B cell (primary cell): ENCODE measurements around the gene FRMPD4. TPM values are rescaled to one million over a fixed set of nuclear protein-coding genes. Genes with fewer than 3 reads are reported as not detected.
"Not testable (repeated sequence)": the region's sequence is repeated elsewhere in the genome, so short reads cannot be mapped to it uniquely, and the experiment has no call there.

Experiments
- ATAC-seq: fragments of 200-7000 bp; cut with Tn5 transposase; one replicate; pipeline ENCODE4 v1.10.0; 2021; ENCODE audit warnings: low read depth, mild to moderate bottlenecking, moderate number of reproducible peaks, moderate library complexity
- CTCF ChIA-PET: fragments of 350-600 bp; sonication (Branson Sonifier 250); formaldehyde crosslinking; loops from one replicate; lab custom pipeline; 2021; ENCODE audit warnings: antibody characterized with exemption, inconsistent platforms; lab: Charles Lee
- POLR2A ChIA-PET: fragments of 350-600 bp; sonication (Branson Sonifier 250); formaldehyde crosslinking; loops from one replicate; lab custom pipeline; 2021; ENCODE audit warnings: antibody characterized with exemption; lab: Charles Lee
- DNase-seq: peaks from one replicate; pipeline ENCODE4 v3.0.0; 2013
- H2AFZ ChIP-seq: 2 replicates; pipeline ENCODE4 v1.6.1; 2012; ENCODE audit warnings: mild to moderate bottlenecking, low read depth, low read length; ENCODE audit not compliant: insufficient read depth, poor library complexity, severe bottlenecking
- H3K27ac ChIP-seq, 2 donors: 1 replicate in 1 of 2; 2 replicates in 1 of 2; pipeline ENCODE4 v1.5.1; 2012 to 2013; ENCODE audit warnings: low read length in 2 of 2, mild to moderate bottlenecking in 2 of 2, moderate library complexity in 1 of 2
- H3K27me3 ChIP-seq, 4 experiments: fragments of 200-600 bp in 1 of 4; sonication (generic) in 1 of 4; replicated peaks in 1 of 4; 1 replicate in 2 of 4; 2 replicates in 2 of 4; pipeline versions ENCODE4 v1.6.1 to v1.7.0; 2013 to 2016; ENCODE audit warnings: low read length in 3 of 4, mild to moderate bottlenecking in 2 of 4, mixed read lengths in 1 of 4, moderate library complexity in 1 of 4; ENCODE audit not compliant: insufficient read depth in 4 of 4, control insufficient read depth in 3 of 4; ENCODE audit errors: control extremely low read depth in 1 of 4
- H3K36me3 ChIP-seq, 2 experiments: replicated peaks in 1 of 2; 1 replicate in 1 of 2; 2 replicates in 1 of 2; pipeline versions ENCODE4 v1.6.1 to v1.7.1; 2013; ENCODE audit warnings: low read length in 1 of 2; ENCODE audit not compliant: insufficient read depth in 2 of 2, control insufficient read depth in 1 of 2; ENCODE audit errors: control extremely low read depth in 1 of 2, extremely low read depth in 1 of 2
- H3K4me1 ChIP-seq, 2 donors: fragments of 200-600 bp in 1 of 2; sonication (generic) in 1 of 2; 1 replicate in 1 of 2; 2 replicates in 1 of 2; pipeline versions ENCODE4 v1.5.1 to v1.6.1; 2013 to 2017; ENCODE audit warnings: low read length in 2 of 2; ENCODE audit not compliant: control insufficient read depth in 2 of 2, insufficient read depth in 2 of 2
- H3K4me2 ChIP-seq: replicated peaks from 2 replicates; pipeline ENCODE3; 2012; ENCODE audit warnings: mild to moderate bottlenecking, low read depth, low read length; ENCODE audit not compliant: poor library complexity, severe bottlenecking
- H3K4me3 ChIP-seq, 5 experiments: fragments of 200-600 bp in 1 of 5; sonication (generic) in 1 of 5; 1 replicate in 3 of 5; 2 replicates in 2 of 5; pipeline versions ENCODE4 v1.5.1 to v1.7.0; 2011 to 2016; ENCODE audit warnings: low read length in 4 of 5, mild to moderate bottlenecking in 4 of 5, low read depth in 2 of 5, control low read depth in 1 of 5, moderate library complexity in 1 of 5; ENCODE audit not compliant: insufficient read depth in 1 of 5; ENCODE audit errors: control extremely low read depth in 1 of 5, extremely low read depth in 1 of 5
- H3K79me2 ChIP-seq: fragments of 200-600 bp; sonication (generic); one replicate; pipeline ENCODE4 v1.6.0; 2016; ENCODE audit warnings: low read length; ENCODE audit not compliant: control insufficient read depth, insufficient read depth
- H3K9ac ChIP-seq: fragments of 200-600 bp; sonication (generic); 2 replicates; pipeline ENCODE4 v1.6.1; 2017; ENCODE audit warnings: mild to moderate bottlenecking, low read length, moderate library complexity
- H3K9me3 ChIP-seq, 3 donors: one replicate each; pipeline versions ENCODE4 v1.6.1 to v1.7.1; 2013; ENCODE audit warnings: low read length in 2 of 3; ENCODE audit not compliant: control insufficient read depth in 2 of 3, insufficient read depth in 1 of 3; ENCODE audit errors: control extremely low read depth in 1 of 3
- H4K20me1 ChIP-seq: 2 replicates; pipeline ENCODE4 v1.6.0; 2012; ENCODE audit warnings: mild to moderate bottlenecking, low read length; ENCODE audit not compliant: insufficient read depth, control insufficient read depth, poor library complexity, severe bottlenecking
- H3K27ac Mint-ChIP-seq: one replicate; pipeline ENCODE4 v1.8.0; 2021; ENCODE audit warnings: mixed read lengths
- H3K27me3 Mint-ChIP-seq: one replicate; pipeline ENCODE4 v1.8.0; 2021; ENCODE audit warnings: mixed read lengths
- H3K4me1 Mint-ChIP-seq: one replicate; pipeline ENCODE4 v1.8.0; 2021; ENCODE audit warnings: mixed read lengths
- H3K4me3 Mint-ChIP-seq: one replicate; pipeline ENCODE4 v1.8.0; 2021; ENCODE audit warnings: mixed read lengths
- H3K9me3 Mint-ChIP-seq: one replicate; pipeline ENCODE4 v1.8.0; 2022; ENCODE audit warnings: mixed read lengths; ENCODE audit not compliant: insufficient read depth
- CTCF ChIP-seq: fragments of 200-600 bp; IDR thresholded peaks from one replicate; pipeline ENCODE4 v1.8.0; 2022; ENCODE audit warnings: antibody characterized with exemption, mild to moderate bottlenecking
- EZH2 ChIP-seq: IDR thresholded peaks from 2 replicates; pipeline ENCODE4 v1.6.1; 2012; ENCODE audit warnings: borderline replicate concordance, low read depth, mild to moderate bottlenecking, moderate library complexity, low read length; ENCODE audit not compliant: insufficient read depth, poor library complexity, severe bottlenecking
- WGBS: methylation state at CpG from one replicate; pipeline ENCODE4 v1.1.5; 2013; ENCODE audit warnings: missing lambda C conversion rate; ENCODE audit not compliant: insufficient coverage; 5-methylcytosine and 5-hydroxymethylcytosine counted together
- intact Hi-C: fragments of 100-400 bp; cut with micrococcal nuclease; formaldehyde crosslinking; loops from one replicate; pipeline ENCODE4 v1.10.0; 2022
- polyA plus RNA-seq: library from polyadenylated mRNA; depleted of rRNA; stranded (reverse); fragments of >200 nt; gene quantifications from 2 replicates; pipeline ENCODE4 v1.2.3, GENCODE V29; 2012
- total RNA-seq, 2 donors: library from RNA; stranded (reverse); fragments of 120-200 nt in 1 of 2; gene quantifications; 1 replicate in 1 of 2; 2 replicates in 1 of 2; pipeline versions ENCODE4 v1.2.3 to v1.2.4, GENCODE V29; 2013 to 2022

The FRMPD4 gene
- total and polyA plus RNA-seq, 2 donors (not counting 1 experiment from before 2014, with no cell fraction given) = not detected

- Histone ChIP-seq H4K20me1 (no peaks in the 10 kb centered on the region), H3K4me2 (no peak overlapping the region), H3K27ac (no peak overlapping the region), H3K4me3 (no peak overlapping the region), H2AFZ (no peak overlapping the region), H3K36me3 (no peaks in the 10 kb centered on the region), H3K9me3 (no peaks in the 10 kb centered on the region), H3K79me2 (no peaks in the 10 kb centered on the region), H3K27me3 (no peaks in the 10 kb centered on the region), H3K9ac (no peak overlapping the region), H3K4me1 (no peaks in the 10 kb centered on the region)
- Mint-ChIP-seq H3K27ac (no peak overlapping the region), H3K9me3 (no peaks in the 10 kb centered on the region), H3K4me1 (no peaks in the 10 kb centered on the region), H3K4me3 (no peak overlapping the region), H3K27me3 (no peaks in the 10 kb centered on the region)
- WGBS = no CpG with 5 or more reads among the region's 4 CpGs
- ATAC-seq = no peak
- intact Hi-C loops = no loop called here
- TF ChIP-seq CTCF = no peak
- no peak for TF ChIP-seq EZH2
- ChIA-PET CTCF (no interaction called here), POLR2A (no interaction called here)
- no peak for DNase-seq
Observed at GRCh38 chrX:12159799-12160198, 21.5 kb downstream of the FRMPD4 start.

- ChIA-PET CTCF (no interaction called here), POLR2A (no interaction called here)
- 90% methylated on average over 2 of the region's 2 CpGs for WGBS
- H3K9ac ChIP-seq = no peak overlapping the region
- no peak overlapping the region for H3K4me3 Mint-ChIP-seq
- H4K20me1 ChIP-seq = no peaks in the 10 kb centered on the region
- no peaks in the 10 kb centered on the region for H3K9me3 ChIP-seq
- intact Hi-C loops = no loop called here
- ATAC-seq (no peak), DNase-seq (no peak)
- no peaks in the 10 kb centered on the region for H3K4me1 ChIP-seq
- no peak overlapping the region for H3K27ac Mint-ChIP-seq
- no peaks in the 10 kb centered on the region for H3K36me3 ChIP-seq
- H2AFZ ChIP-seq = no peak overlapping the region
- H3K4me3 ChIP-seq = no peak overlapping the region
- H3K79me2 ChIP-seq = no peaks in the 10 kb centered on the region
- H3K4me1 Mint-ChIP-seq = no peaks in the 10 kb centered on the region
- H3K27me3 Mint-ChIP-seq = no peaks in the 10 kb centered on the region
- H3K9me3 Mint-ChIP-seq = no peaks in the 10 kb centered on the region
- H3K27me3 ChIP-seq = no peaks in the 10 kb centered on the region
- no peak overlapping the region for H3K4me2 ChIP-seq
- TF ChIP-seq EZH2 (no peak), CTCF (no peak)
- no peak overlapping the region for H3K27ac ChIP-seq
Observed at GRCh38 chrX:12162420-12162819, 24.1 kb downstream of the FRMPD4 start.

- H3K27ac Mint-ChIP-seq, DNase-seq, H3K27me3 ChIP-seq, H4K20me1 ChIP-seq, H2AFZ ChIP-seq, CTCF ChIA-PET, POLR2A ChIA-PET, H3K4me1 ChIP-seq, H3K4me2 ChIP-seq, H3K4me1 Mint-ChIP-seq, H3K36me3 ChIP-seq, H3K9ac ChIP-seq, H3K27me3 Mint-ChIP-seq, H3K9me3 ChIP-seq, ATAC-seq, H3K9me3 Mint-ChIP-seq, H3K4me3 Mint-ChIP-seq, H3K27ac ChIP-seq, H3K4me3 ChIP-seq, intact Hi-C loops, H3K79me2 ChIP-seq: not testable (repeated sequence)
- no CpG with 5 or more reads among the region's 3 CpGs for WGBS
Observed at GRCh38 chrX:12164180-12164579, 25.9 kb downstream of the FRMPD4 start.
